VCaP (cell line): Measurements from ENCODE around the gene SENP8.

Experiments used
- H3K27ac ChIP-seq: fragments of 450-650 bp; 2 replicates; pipeline ENCODE4 v1.5.1; 2017
- CTCF ChIP-seq: fragments of 450-650 bp; conservative IDR thresholded peaks from 2 replicates; pipeline ENCODE4 v1.5.1; 2017; ENCODE audit warnings: mild to moderate bottlenecking, moderate library complexity

Gene SENP8

GRCh38 chr15:72192416-72192815 is 74.2 kb downstream of the SENP8 start:
- no peak for TF ChIP-seq CTCF
- no peak overlapping the region for H3K27ac ChIP-seq
